HG02852 (cell line): ENCODE measurements around the gene RSPH10B2.
A peak's percentile ranks its signal among the peaks of the same experiment; 100 is the strongest.
"Not testable (repeated sequence)": the region's sequence is repeated elsewhere in the genome, so short reads cannot be mapped to it uniquely, and the experiment has no call there.

Experiments used
- ATAC-seq: cut with Tn5 transposase; IDR thresholded peaks from one replicate; pipeline ENCODE4 v1.9.1; 2021; ENCODE audit warnings: mild to moderate bottlenecking, moderate library complexity; ENCODE audit not compliant: unreplicated experiment

Gene RSPH10B2

GRCh38 chr7:6781581-6781980, 27.7 kb downstream of the RSPH10B2 start:
- ATAC-seq: not testable (repeated sequence)

GRCh38 chr7:6789353-6789752, 35.5 kb downstream of the RSPH10B2 start:
- ATAC-seq: not testable (repeated sequence)

- not testable (repeated sequence) for ATAC-seq
Measured at GRCh38 chr7:6792113-6792872, 38.4 kb downstream of the RSPH10B2 start.

- ATAC-seq: not testable (repeated sequence)
Measured at GRCh38 chr7:6794276-6794675, 40.4 kb downstream of the RSPH10B2 start.

- not testable (repeated sequence) for ATAC-seq
Measured at GRCh38 chr7:6797218-6797617, 43.3 kb downstream of the RSPH10B2 start.

GRCh38 chr7:6798047-6798446, 44.1 kb downstream of the RSPH10B2 start:
- ATAC-seq: not testable (repeated sequence)

- ATAC-seq: not testable (repeated sequence)
Measured at GRCh38 chr7:6799887-6800286, 46.0 kb downstream of the RSPH10B2 start.

- ATAC-seq: not testable (repeated sequence)
Measured at GRCh38 chr7:6800331-6800730, 46.4 kb downstream of the RSPH10B2 start.

- ATAC-seq: not testable (repeated sequence)
Measured at GRCh38 chr7:6807393-6807918, 53.6 kb downstream of the RSPH10B2 start.

- ATAC-seq: not testable (repeated sequence)
Measured at GRCh38 chr7:6807959-6808358, 54.1 kb downstream of the RSPH10B2 start.

- not testable (repeated sequence) for ATAC-seq
Measured at GRCh38 chr7:6813011-6813410, 59.1 kb downstream of the RSPH10B2 start.

GRCh38 chr7:6815470-6815869, 61.6 kb downstream of the RSPH10B2 start:
- not testable (repeated sequence) for ATAC-seq

GRCh38 chr7:6821622-6822021, 67.7 kb downstream of the RSPH10B2 start:
- not testable (repeated sequence) for ATAC-seq

- peak; percentile 50 for ATAC-seq
Measured at GRCh38 chr7:6825236-6826125, 71.6 kb downstream of the RSPH10B2 start.

- peak; percentile 99 for ATAC-seq
Measured at GRCh38 chr7:6826151-6826550, 72.2 kb downstream of the RSPH10B2 start, which contains the start of gene CCZ1B. CCZ1B (minus strand) TSS chr7:6826275; CDS start chr7:6826197, 78 bp downstream.

- not testable (repeated sequence) for ATAC-seq
Measured at GRCh38 chr7:6827180-6827579, 73.3 kb downstream of the RSPH10B2 start.

GRCh38 chr7:6829616-6830015, 75.7 kb downstream of the RSPH10B2 start:
- ATAC-seq: not testable (repeated sequence)

GRCh38 chr7:6830026-6830425, 76.1 kb downstream of the RSPH10B2 start:
- ATAC-seq: not testable (repeated sequence)

GRCh38 chr7:6831018-6831725, 77.3 kb downstream of the RSPH10B2 start:
- no peak for ATAC-seq

- no peak for ATAC-seq
Measured at GRCh38 chr7:6833636-6834035, 79.7 kb downstream of the RSPH10B2 start.

GRCh38 chr7:6835521-6835920, 81.6 kb downstream of the RSPH10B2 start:
- ATAC-seq: not testable (repeated sequence)
